Neuronal stem cell (in vitro differentiated cells): ENCODE data around the gene AKR1C8.
"Not testable (repeated sequence)": the region's sequence is repeated elsewhere in the genome, so short reads cannot be mapped to it uniquely, and the experiment has no call there.

Experiments
- DNase-seq: peaks from one replicate; pipeline ENCODE4 v3.0.0-alpha.2; 2013; ENCODE audit warnings: low spot score
- H2AFZ ChIP-seq: one replicate; pipeline ENCODE4 v1.6.1; 2013; ENCODE audit warnings: mild to moderate bottlenecking, low read length, inconsistent platforms
- H2AK5ac ChIP-seq: 2 replicates; pipeline ENCODE4 v1.6.1; 2013; ENCODE audit warnings: low read depth, mild to moderate bottlenecking, inconsistent platforms, low read length, moderate library complexity, mixed read lengths
- H2BK120ac ChIP-seq: 2 replicates; pipeline ENCODE4 v1.6.1; 2013; ENCODE audit warnings: low read depth, mild to moderate bottlenecking, inconsistent platforms, low read length, moderate library complexity, mixed read lengths
- H2BK12ac ChIP-seq: one replicate; pipeline ENCODE4 v1.6.1; 2013; ENCODE audit warnings: low read length, inconsistent platforms
- H2BK15ac ChIP-seq: 2 replicates; pipeline ENCODE4 v1.6.1; 2013; ENCODE audit warnings: mild to moderate bottlenecking, low read length, inconsistent platforms, mixed read lengths
- H2BK5ac ChIP-seq: one replicate; pipeline ENCODE4 v1.6.1; 2013; ENCODE audit warnings: inconsistent platforms, mild to moderate bottlenecking, low read length, moderate library complexity
- H3K14ac ChIP-seq: one replicate; pipeline ENCODE4 v1.6.1; 2013; ENCODE audit warnings: low read length, inconsistent platforms
- H3K18ac ChIP-seq: 2 replicates; pipeline ENCODE4 v1.6.1; 2013; ENCODE audit warnings: low read length, inconsistent platforms
- H3K23ac ChIP-seq: 2 replicates; pipeline ENCODE4 v1.6.1; 2013; ENCODE audit warnings: low read depth, mild to moderate bottlenecking, mixed read lengths, low read length, inconsistent platforms; ENCODE audit not compliant: poor library complexity
- H3K27ac ChIP-seq: replicated peaks from 3 replicates; pipeline ENCODE4 v1.5.1; 2013; ENCODE audit warnings: low read length, inconsistent platforms
- H3K27me3 ChIP-seq, 3 experiments: 2 replicates each; pipeline ENCODE4 v1.6.1; 2013; ENCODE audit warnings: low read length in 3 of 3, mild to moderate bottlenecking in 2 of 3, inconsistent platforms in 1 of 3, low read depth in 1 of 3, mixed read lengths in 1 of 3, moderate library complexity in 1 of 3; ENCODE audit not compliant: control insufficient read depth in 3 of 3, insufficient read depth in 3 of 3
- H3K36me3 ChIP-seq, 2 donors: replicated peaks in 1 of 2; 2 replicates each; pipeline ENCODE4 v1.6.1; 2013; ENCODE audit warnings: low read length in 2 of 2; ENCODE audit not compliant: control insufficient read depth in 2 of 2, insufficient read depth in 2 of 2
- H3K4ac ChIP-seq: 2 replicates; pipeline ENCODE4 v1.6.1; 2013; ENCODE audit warnings: inconsistent platforms, mild to moderate bottlenecking, low read length, moderate library complexity
- H3K4me1 ChIP-seq, 2 donors: 1 replicate in 1 of 2; 2 replicates in 1 of 2; pipeline ENCODE4 v1.6.1; 2013; ENCODE audit warnings: low read length in 2 of 2, low read depth in 1 of 2; ENCODE audit not compliant: control insufficient read depth in 2 of 2, insufficient read depth in 1 of 2
- H3K4me2 ChIP-seq: one replicate; pipeline ENCODE4 v1.6.1; 2013; ENCODE audit warnings: mild to moderate bottlenecking, low read length, inconsistent platforms; ENCODE audit not compliant: insufficient read depth, poor library complexity, severe bottlenecking
- H3K4me3 ChIP-seq, 2 donors: 2 replicates each; pipeline ENCODE4 v1.5.1; 2013; ENCODE audit warnings: low read length in 2 of 2, mild to moderate bottlenecking in 2 of 2, inconsistent platforms in 1 of 2, moderate library complexity in 1 of 2
- H3K79me1 ChIP-seq: one replicate; pipeline ENCODE4 v1.6.1; 2013; ENCODE audit warnings: low read depth, mild to moderate bottlenecking, inconsistent platforms, low read length, moderate library complexity
- H3K9ac ChIP-seq: one replicate; pipeline ENCODE4 v1.6.1; 2013; ENCODE audit warnings: mild to moderate bottlenecking, low read depth, low read length, inconsistent platforms; ENCODE audit not compliant: poor library complexity
- H3K9me3 ChIP-seq, 2 donors: replicated peaks in 1 of 2; 2 replicates each; pipeline versions ENCODE3 to v1.6.1; 2013; ENCODE audit warnings: low read length in 2 of 2, mild to moderate bottlenecking in 2 of 2, inconsistent platforms in 1 of 2, low read depth in 1 of 2, mixed read lengths in 1 of 2, moderate library complexity in 1 of 2; ENCODE audit not compliant: control insufficient read depth in 2 of 2, insufficient read depth in 1 of 2
- H4K8ac ChIP-seq: one replicate; pipeline ENCODE4 v1.6.1; 2013; ENCODE audit warnings: low read depth, mild to moderate bottlenecking, inconsistent platforms, low read length, moderate library complexity
- H4K91ac ChIP-seq: one replicate; pipeline ENCODE4 v1.6.1; 2013; ENCODE audit warnings: low read length, low read depth, mild to moderate bottlenecking, inconsistent platforms; ENCODE audit not compliant: poor library complexity
- WGBS, 2 donors: extraction: QIAGEN DNeasy Blood & Tissue Kit; methylation state at CpG; one replicate each; pipeline ENCODE4 v1.1.7; 2013; ENCODE audit warnings: missing lambda C conversion rate in 2 of 2, mixed read lengths in 1 of 2; ENCODE audit not compliant: insufficient read length in 2 of 2, insufficient replicate concordance in 1 of 2; ENCODE audit errors: extremely low coverage in 2 of 2; 5-methylcytosine and 5-hydroxymethylcytosine counted together

Gene AKR1C8

GRCh38 chr10:5222942-5223341 is 38.0 kb upstream of the AKR1C8 start:
- not testable (repeated sequence) for H3K18ac ChIP-seq
- no CpG with 5 or more reads among the region's 7 CpGs for WGBS, 2 donors

GRCh38 chr10:5219262-5219661 is 34.3 kb upstream of the AKR1C8 start:
- H3K27ac ChIP-seq, result no peak overlapping the region
- no peak overlapping the region for H2AK5ac ChIP-seq
- no CpG with 5 or more reads among the region's 3 CpGs for WGBS, 2 donors
- H3K9me3 ChIP-seq, result no peaks in the 10 kb centered on the region
- H2BK12ac ChIP-seq, result no peak overlapping the region
- no peak overlapping the region for H3K4ac ChIP-seq
- no peaks in the 10 kb centered on the region for H3K79me1 ChIP-seq
- H3K14ac ChIP-seq, result no peak overlapping the region
- no peak overlapping the region for H4K8ac ChIP-seq
- no peak for DNase-seq
- no peaks in the 10 kb centered on the region for H3K27me3 ChIP-seq
- no peak overlapping the region for H3K4me2 ChIP-seq
- H2BK5ac ChIP-seq, result no peak overlapping the region
- no peaks in the 10 kb centered on the region for H3K4me1 ChIP-seq
- H2BK15ac ChIP-seq, result no peak overlapping the region
- H3K4me3 ChIP-seq, result no peak overlapping the region
- no peak overlapping the region for H3K18ac ChIP-seq
- H4K91ac ChIP-seq, result no peak overlapping the region
- H3K9ac ChIP-seq, result no peak overlapping the region
- H2BK120ac ChIP-seq, result no peak overlapping the region
- H3K36me3 ChIP-seq, result no peaks in the 10 kb centered on the region
- no peak overlapping the region for H3K23ac ChIP-seq
- no peak overlapping the region for H2AFZ ChIP-seq

More at GRCh38 chr10:5222942-5223341, 38.0 kb upstream of the AKR1C8 start:
- not testable (repeated sequence) for H2BK5ac ChIP-seq, H3K4me1 ChIP-seq, H3K14ac ChIP-seq, H2AFZ ChIP-seq, H2AK5ac ChIP-seq, H3K23ac ChIP-seq, H4K91ac ChIP-seq, H3K9ac ChIP-seq, H3K4me3 ChIP-seq, H4K8ac ChIP-seq, H3K27ac ChIP-seq, H3K79me1 ChIP-seq, H2BK15ac ChIP-seq, H3K9me3 ChIP-seq, H2BK12ac ChIP-seq, H3K36me3 ChIP-seq, H3K4me2 ChIP-seq, H3K4ac ChIP-seq, H3K27me3 ChIP-seq, H2BK120ac ChIP-seq, DNase-seq

GRCh38 chr10:5216801-5217200 is 31.9 kb upstream of the AKR1C8 start:
- Histone ChIP-seq H3K4me2 (no peak overlapping the region), H4K91ac (no peak overlapping the region), H3K14ac (no peak overlapping the region), H3K27ac (no peak overlapping the region), H3K4me3 (no peak overlapping the region), H2AK5ac (no peak overlapping the region), H3K18ac (no peak overlapping the region), H3K4ac (no peak overlapping the region), H3K79me1 (no peaks in the 10 kb centered on the region), H2BK5ac (no peak overlapping the region), H3K27me3 (no peaks in the 10 kb centered on the region), H4K8ac (no peak overlapping the region), H2BK15ac (no peak overlapping the region), H3K9ac (no peak overlapping the region), H3K23ac (no peak overlapping the region), H3K9me3 (no peaks in the 10 kb centered on the region), H2BK120ac (no peak overlapping the region), H3K36me3 (no peaks in the 10 kb centered on the region), H3K4me1 (no peaks in the 10 kb centered on the region), H2BK12ac (no peak overlapping the region), H2AFZ (no peak overlapping the region)
- DNase-seq, result no peak
- no CpG with 5 or more reads among the region's 2 CpGs for WGBS, 2 donors

- Histone ChIP-seq H2BK12ac (no peak overlapping the region), H3K79me1 (no peaks in the 10 kb centered on the region), H2BK15ac (no peak overlapping the region), H3K18ac (no peak overlapping the region), H3K27me3 (no peaks in the 10 kb centered on the region), H3K4me2 (no peak overlapping the region), H3K27ac (no peak overlapping the region), H3K9me3 (no peaks in the 10 kb centered on the region), H2AFZ (no peak overlapping the region), H3K9ac (no peak overlapping the region), H3K4ac (no peak overlapping the region), H3K14ac (no peak overlapping the region), H3K4me3 (no peak overlapping the region), H3K36me3 (no peaks in the 10 kb centered on the region), H3K4me1 (no peaks in the 10 kb centered on the region), H2BK120ac (no peak overlapping the region), H4K8ac (no peak overlapping the region), H2BK5ac (no peak overlapping the region), H2AK5ac (no peak overlapping the region), H3K23ac (no peak overlapping the region), H4K91ac (no peak overlapping the region)
- no peak for DNase-seq
Observed at GRCh38 chr10:5211696-5212536, 27.0 kb upstream of the AKR1C8 start.
